Measurements from ENCODE around the gene NR6A1. TPM values are rescaled to one million over a fixed set of nuclear protein-coding genes. Genes with fewer than 3 reads are reported as not detected.

NR6A1 gene
- total RNA-seq, 1 donor from 2014 or later: 1.2 TPM

DNA sequence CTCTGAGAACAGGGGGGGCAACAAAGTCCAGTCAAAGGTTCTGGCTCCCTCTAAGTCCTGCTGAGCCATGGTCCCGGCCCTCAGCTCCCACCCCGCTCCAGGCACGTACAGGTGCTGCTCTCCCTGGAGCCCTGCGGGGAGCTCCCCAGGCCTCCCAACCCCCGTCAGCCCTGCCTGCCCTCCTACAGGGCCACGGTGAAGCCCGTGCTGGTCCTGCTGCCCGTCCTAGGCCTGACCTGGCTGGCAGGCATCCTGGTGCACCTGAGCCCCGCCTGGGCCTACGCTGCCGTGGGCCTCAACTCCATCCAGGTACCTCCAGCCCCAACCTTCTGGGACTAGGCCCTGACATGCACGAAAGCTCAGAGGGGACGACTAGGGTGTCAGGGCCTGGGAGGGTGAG lies 300.8 kb downstream of the NR6A1 start:
- Histone ChIP-seq H3K27me3 (no peaks in the 10 kb centered on the region), H3K4me3 (no peak overlapping the region), H3K27ac (no peak overlapping the region), H3K9me3 (no peaks in the 10 kb centered on the region), H3K36me3 (no peaks in the 10 kb centered on the region), H3K4me1 (no peaks in the 10 kb centered on the region)
- TF ChIP-seq POLR2AphosphoS5 (IDR thresholded peaks at IDR 0.05; ENCODE audit: insufficient read depth in 1 of 2, low read depth in 1 of 2) (no peak), POLR2A (IDR thresholded peaks at IDR 0.05) (no peak)
- TF ChIP-seq, protein P1, sequence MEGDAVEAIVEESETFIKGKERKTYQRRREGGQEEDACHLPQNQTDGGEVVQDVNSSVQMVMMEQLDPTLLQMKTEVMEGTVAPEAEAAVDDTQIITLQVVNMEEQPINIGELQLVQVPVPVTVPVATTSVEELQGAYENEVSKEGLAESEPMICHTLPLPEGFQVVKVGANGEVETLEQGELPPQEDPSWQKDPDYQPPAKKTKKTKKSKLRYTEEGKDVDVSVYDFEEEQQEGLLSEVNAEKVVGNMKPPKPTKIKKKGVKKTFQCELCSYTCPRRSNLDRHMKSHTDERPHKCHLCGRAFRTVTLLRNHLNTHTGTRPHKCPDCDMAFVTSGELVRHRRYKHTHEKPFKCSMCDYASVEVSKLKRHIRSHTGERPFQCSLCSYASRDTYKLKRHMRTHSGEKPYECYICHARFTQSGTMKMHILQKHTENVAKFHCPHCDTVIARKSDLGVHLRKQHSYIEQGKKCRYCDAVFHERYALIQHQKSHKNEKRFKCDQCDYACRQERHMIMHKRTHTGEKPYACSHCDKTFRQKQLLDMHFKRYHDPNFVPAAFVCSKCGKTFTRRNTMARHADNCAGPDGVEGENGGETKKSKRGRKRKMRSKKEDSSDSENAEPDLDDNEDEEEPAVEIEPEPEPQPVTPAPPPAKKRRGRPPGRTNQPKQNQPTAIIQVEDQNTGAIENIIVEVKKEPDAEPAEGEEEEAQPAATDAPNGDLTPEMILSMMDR (IDR thresholded peaks at IDR 0.05): no peak
- intact Hi-C loops (cut with DNase I): no loop called here
- no peak for DNase-seq (ENCODE audit: extremely low spot score in 2 of 2)

DNA sequence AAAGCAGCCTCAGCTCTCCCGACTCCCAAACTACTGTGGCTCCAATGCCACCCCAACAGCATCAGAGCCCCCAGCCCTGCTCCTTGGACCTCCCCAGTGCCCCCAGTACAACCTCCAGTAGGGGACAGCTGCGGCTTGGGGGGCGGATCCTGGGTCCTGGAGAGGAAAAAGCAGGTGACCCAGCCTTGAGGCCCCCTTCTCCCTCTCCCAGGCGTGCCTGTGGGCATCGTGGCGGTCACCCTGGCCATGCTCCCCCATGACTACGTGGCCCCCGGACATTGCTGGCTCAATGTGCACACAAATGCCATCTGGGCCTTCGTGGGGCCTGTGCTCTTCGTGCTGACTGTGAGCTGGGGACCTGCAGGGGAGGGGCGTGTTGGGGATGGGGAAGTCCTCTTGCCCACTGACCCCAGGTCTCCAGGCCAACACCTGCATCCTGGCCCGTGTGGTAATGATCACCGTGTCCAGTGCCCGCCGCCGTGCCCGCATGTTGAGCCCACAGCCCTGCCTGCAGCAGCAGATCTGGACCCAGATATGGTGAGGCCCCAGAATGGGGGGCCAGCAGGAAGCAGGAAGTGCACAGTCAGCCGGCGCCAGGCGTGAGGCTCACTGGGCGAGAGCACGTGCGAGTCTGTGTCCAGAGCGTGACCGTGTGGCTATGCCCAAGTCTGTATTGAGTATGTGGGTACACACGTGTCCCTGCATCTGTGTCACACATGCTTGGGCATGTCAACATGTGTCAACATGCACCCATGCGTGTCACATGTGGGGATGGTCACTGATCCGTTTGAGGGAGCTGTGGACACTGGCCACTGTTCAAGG lies 301.9 kb downstream of the NR6A1 start:
- Histone ChIP-seq H3K36me3 (no peaks in the 10 kb centered on the region), H3K27me3 (no peaks in the 10 kb centered on the region), H3K4me1 (no peaks in the 10 kb centered on the region), H3K4me3 (no peak overlapping the region), H3K27ac (no peak overlapping the region), H3K9me3 (no peaks in the 10 kb centered on the region)
- DNase-seq (ENCODE audit: extremely low spot score in 2 of 2): no peak
- intact Hi-C loops (cut with DNase I): no loop called here
- no peak for TF ChIP-seq POLR2AphosphoS5 (IDR thresholded peaks at IDR 0.05; ENCODE audit: insufficient read depth in 1 of 2, low read depth in 1 of 2)
- TF ChIP-seq, protein P1 (IDR thresholded peaks at IDR 0.05): no peak
- TF ChIP-seq POLR2A (IDR thresholded peaks at IDR 0.05): no peak

DNA sequence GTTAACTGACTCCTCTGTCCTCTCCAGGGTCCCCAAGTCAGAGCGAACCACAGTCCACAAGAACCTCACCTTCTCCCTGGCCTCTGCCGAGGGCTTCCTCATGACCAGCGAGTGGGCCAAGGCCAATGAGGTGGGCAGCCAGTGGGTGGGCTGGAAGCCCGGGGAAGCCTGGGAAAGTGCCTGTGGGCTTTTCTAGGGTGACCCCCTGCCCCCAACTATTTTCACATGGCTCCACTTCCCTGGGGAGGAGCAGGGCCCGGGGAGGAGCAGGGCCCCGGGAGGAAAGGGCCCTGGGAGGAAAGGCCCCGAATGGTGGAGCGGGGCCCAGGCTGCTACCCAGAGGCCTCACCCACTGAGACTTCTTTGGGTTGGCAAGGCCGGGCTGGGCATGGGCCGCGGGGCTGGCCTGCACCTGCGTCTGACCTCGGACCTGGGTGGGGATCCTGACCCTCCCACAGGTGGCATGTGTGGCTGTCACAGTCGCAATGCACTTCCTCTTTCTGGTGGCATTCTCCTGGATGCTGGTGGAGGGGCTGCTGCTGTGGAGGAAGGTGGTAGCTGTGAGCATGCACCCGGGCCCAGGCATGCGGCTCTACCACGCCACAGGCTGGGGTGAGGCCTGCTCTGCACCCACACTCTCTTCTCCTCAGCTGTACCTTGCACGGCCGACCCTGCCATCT lies 302.9 kb downstream of the NR6A1 start:
- intact Hi-C loops (cut with DNase I): no loop called here

DNA sequence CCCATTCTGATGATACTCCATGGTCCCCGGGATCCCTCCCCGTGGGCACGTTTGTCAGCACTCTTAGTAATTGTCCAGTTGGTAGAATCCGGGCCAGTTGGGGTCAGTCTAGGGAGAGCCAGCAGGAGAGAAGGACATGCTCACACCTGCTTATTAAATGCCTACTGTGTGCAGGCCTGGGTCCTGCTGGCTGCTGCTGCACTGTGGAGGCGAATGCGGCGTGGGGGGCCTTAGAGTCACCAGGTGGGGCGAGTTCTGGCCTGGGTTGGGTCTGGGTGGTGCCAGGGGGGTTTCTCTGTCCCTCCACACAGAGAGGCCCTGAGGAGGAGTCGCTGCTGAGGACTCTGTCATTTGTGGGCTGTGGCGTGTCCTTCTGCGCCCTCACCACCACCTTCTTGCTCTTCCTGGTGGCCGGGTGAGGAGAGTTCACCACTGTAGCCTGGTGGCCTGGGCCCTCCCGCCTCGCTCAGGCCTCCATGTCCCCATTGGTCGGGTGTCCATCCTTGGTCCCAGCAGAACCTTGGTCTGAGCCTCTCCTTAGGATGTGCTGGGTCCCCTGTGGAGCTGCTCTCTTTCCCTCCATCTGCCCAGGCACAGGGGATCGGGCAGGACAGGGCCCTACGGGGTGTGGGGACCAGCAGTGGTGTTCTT lies 303.6 kb downstream of the NR6A1 start:
- no peak overlapping the region for H3K27ac ChIP-seq
- TF ChIP-seq, protein P1 (IDR thresholded peaks at IDR 0.05): no peak
- TF ChIP-seq POLR2AphosphoS5 (IDR thresholded peaks at IDR 0.05; ENCODE audit: insufficient read depth in 1 of 2, low read depth in 1 of 2) (no peak), POLR2A (IDR thresholded peaks at IDR 0.05) (no peak)
- no peaks in the 10 kb centered on the region for H3K4me1 ChIP-seq
- H3K9me3 ChIP-seq: no peaks in the 10 kb centered on the region
- no peaks in the 10 kb centered on the region for H3K27me3 ChIP-seq
- H3K36me3 ChIP-seq: no peaks in the 10 kb centered on the region
- no peak overlapping the region for H3K4me3 ChIP-seq
- intact Hi-C loops (cut with DNase I): no loop called here
- DNase-seq (ENCODE audit: extremely low spot score in 2 of 2): no peak

More for the DNA sequence above, 302.9 kb downstream of the NR6A1 start:
- Histone ChIP-seq H3K36me3 (no peaks in the 10 kb centered on the region), H3K4me1 (no peaks in the 10 kb centered on the region), H3K27me3 (no peaks in the 10 kb centered on the region), H3K4me3 (no peak overlapping the region), H3K27ac (no peak overlapping the region), H3K9me3 (no peaks in the 10 kb centered on the region)
- DNase-seq (ENCODE audit: extremely low spot score in 2 of 2): no peak
- no peak for TF ChIP-seq POLR2A (IDR thresholded peaks at IDR 0.05)

Small RNA genes within 50 kb of the gene (microRNA-seq; reads per million reads assigned to microRNA genes)
- gene MIR181A2 (ENCODE audit: borderline number of aligned reads, borderline replicate concordance) (54.6 reads per million, percentile 46 among the genes with 10 or more reads in this experiment), gene MIR181B2 (ENCODE audit: borderline number of aligned reads, borderline replicate concordance) (75.1 reads per million, percentile 48 among the genes with 10 or more reads in this experiment)

Small RNA genes within 50 kb of the gene (small RNA-seq; reads per million reads assigned to genes)
- 33.4 reads per million, percentile 96 among the genes with 10 or more reads in this experiment for gene MIR181A2
- gene MIR181B2: 1.0 reads per million, percentile 21 among the genes with 10 or more reads in this experiment
- gene RN7SL302P: not detected

Other genes with a start within 250 kb of the NR6A1 start
- gene OLFML2A, start 5.8 kb upstream of the NR6A1 start, total RNA-seq: 39.3 TPM
- gene WDR38, start 82.1 kb upstream of the NR6A1 start, total RNA-seq: not detected
- gene RPL35, start 90.6 kb upstream of the NR6A1 start, total RNA-seq: 1,925 TPM
- 28.5 TPM for gene ARPC5L, start 90.8 kb upstream of the NR6A1 start, total RNA-seq
- 14.7 TPM for gene GOLGA1, start 169.8 kb upstream of the NR6A1 start, total RNA-seq